ENCODE data around the gene CHCHD1.
A peak's percentile ranks its signal among the peaks of the same experiment; 100 is the strongest.

DNA sequence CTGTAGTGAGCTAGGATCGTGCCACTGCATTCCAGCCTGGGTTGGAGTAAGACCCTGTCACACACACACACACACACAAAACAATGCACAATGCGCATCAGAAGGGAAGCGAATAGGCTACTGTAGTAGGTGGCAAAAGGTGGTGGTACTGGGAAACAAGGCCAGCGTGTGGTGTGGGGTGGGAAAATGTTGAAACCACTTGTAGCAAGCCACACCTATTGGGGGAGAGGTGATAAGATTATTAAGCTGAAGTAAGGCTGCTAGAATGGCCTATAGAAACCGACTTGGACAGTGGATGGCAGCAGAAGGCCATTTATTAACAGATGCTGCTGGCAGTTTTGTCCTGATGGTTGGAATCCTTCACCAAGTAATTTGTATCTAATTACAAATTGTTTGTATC, 7.2 kb upstream of the CHCHD1 start:
- TF ChIP-seq RAD21 (conservative IDR thresholded peaks at IDR 0.05 in 1 of 2, IDR thresholded peaks at IDR 0.05 in 1 of 2) (peak; percentile 35 to 37; a peak in 3 of 5 replicates), HMGXB4 (CRISPR knock-in tag; IDR thresholded peaks at IDR 0.05; ENCODE audit: borderline replicate concordance) (no peak), EP300 (IDR thresholded peaks at IDR 0.05) (no peak), CHD4 (IDR thresholded peaks at IDR 0.05; ENCODE audit: borderline replicate concordance) (no peak), CHD2 (IDR thresholded peaks at IDR 0.05; ENCODE audit: low read length, partially characterized antibody) (no peak), MAX (IDR thresholded peaks at IDR 0.05) (no peak), CTCF (IDR thresholded peaks at IDR 0.05) (peak; percentile 26; the same call in 2 of the 3 replicates), RFX5 (IDR thresholded peaks at IDR 0.05) (no peak), BHLHE40 (IDR thresholded peaks at IDR 0.05; ENCODE audit: low read depth, low read length) (no peak), POLR2A (IDR thresholded peaks at IDR 0.05; ENCODE audit: low read length) (no peak), TP53 (CRISPR knock-in tag; IDR thresholded peaks at IDR 0.05) (no peak), KDM5A (IDR thresholded peaks at IDR 0.05) (0 out of 2 replicates have a peak, but pooled peaks have one; percentile 21)

All from A549 (cell line).